Astrocyte (in vitro differentiated cells and primary cell): Measurements from ENCODE around the gene CHST2. TPM values are rescaled to one million over a fixed set of nuclear protein-coding genes. Genes with fewer than 3 reads are reported as not detected.

Experiments
- DNase-seq: peaks from one replicate; pipeline ENCODE4 v3.0.0-alpha.2; 2010; ENCODE audit warnings: low read depth
- FAIRE-seq: peaks from 2 replicates; lab custom pipeline; 2011; peaks lifted over from hg19 to GRCh38; lab: Jason Lieb, UNC
- H2AFZ ChIP-seq: 2 replicates; pipeline ENCODE4 v1.6.0; 2012; ENCODE audit warnings: low read depth, low read length, inconsistent platforms
- H3K27ac ChIP-seq: 2 replicates; pipeline ENCODE4 v1.5.1; 2011; ENCODE audit warnings: low read depth, low read length, inconsistent platforms
- H3K27me3 ChIP-seq: 2 replicates; pipeline ENCODE4 v1.6.0; 2011; ENCODE audit warnings: low read length, inconsistent platforms; ENCODE audit not compliant: insufficient read depth
- H3K36me3 ChIP-seq: 2 replicates; pipeline ENCODE4 v1.5.1; 2011; ENCODE audit warnings: low read length, inconsistent platforms; ENCODE audit not compliant: insufficient read depth
- H3K4me1 ChIP-seq: 2 replicates; pipeline ENCODE4 v1.5.1; 2011; ENCODE audit warnings: low read length, inconsistent platforms; ENCODE audit not compliant: insufficient read depth
- H3K4me2 ChIP-seq: 2 replicates; pipeline ENCODE4 v1.6.0; 2012; ENCODE audit warnings: low read length, inconsistent platforms
- H3K4me3 ChIP-seq: 2 replicates; pipeline ENCODE4 v1.5.1; 2011; ENCODE audit warnings: low read depth, mild to moderate bottlenecking, low read length, inconsistent platforms; ENCODE audit not compliant: insufficient read depth
- H3K79me2 ChIP-seq: 2 replicates; pipeline ENCODE4 v1.6.0; 2012; ENCODE audit warnings: mild to moderate bottlenecking, low read length, inconsistent platforms; ENCODE audit not compliant: insufficient read depth
- H3K9ac ChIP-seq: 2 replicates; pipeline ENCODE4 v1.6.0; 2012; ENCODE audit warnings: mild to moderate bottlenecking, low read length, inconsistent platforms
- H3K9me3 ChIP-seq: 2 replicates; pipeline ENCODE4 v1.5.1; 2012; ENCODE audit warnings: low read depth, mild to moderate bottlenecking, low read length, inconsistent platforms; ENCODE audit not compliant: insufficient read depth
- H4K20me1 ChIP-seq: 2 replicates; pipeline ENCODE4 v1.6.0; 2012; ENCODE audit warnings: low read length, inconsistent platforms; ENCODE audit not compliant: insufficient read depth
- H3K27ac Mint-ChIP-seq: one replicate; pipeline ENCODE4 v1.8.0; 2021; ENCODE audit warnings: mild to moderate bottlenecking, mixed read lengths; ENCODE audit not compliant: unreplicated experiment
- H3K27me3 Mint-ChIP-seq: one replicate; pipeline ENCODE4 v1.8.0; 2021; ENCODE audit warnings: low read depth, mixed read lengths; ENCODE audit not compliant: unreplicated experiment
- H3K36me3 Mint-ChIP-seq: one replicate; pipeline ENCODE4 v1.8.0; 2021; ENCODE audit warnings: low read depth, mixed read lengths; ENCODE audit not compliant: unreplicated experiment
- H3K4me1 Mint-ChIP-seq: one replicate; pipeline ENCODE4 v1.8.0; 2021; ENCODE audit warnings: low read depth, mixed read lengths; ENCODE audit not compliant: unreplicated experiment
- H3K4me3 Mint-ChIP-seq: one replicate; pipeline ENCODE4 v1.8.0; 2021; ENCODE audit warnings: mild to moderate bottlenecking, moderate library complexity, mixed read lengths; ENCODE audit not compliant: unreplicated experiment
- H3K9me3 Mint-ChIP-seq: one replicate; pipeline ENCODE4 v1.8.0; 2021; ENCODE audit warnings: mild to moderate bottlenecking, mixed read lengths; ENCODE audit not compliant: unreplicated experiment
- CTCF ChIP-seq: IDR thresholded peaks from 2 replicates; pipeline ENCODE4 v1.5.1; 2011; ENCODE audit warnings: low read depth, mild to moderate bottlenecking, inconsistent platforms, low read length, moderate library complexity; ENCODE audit not compliant: insufficient read depth
- EZH2 ChIP-seq: IDR thresholded peaks from 2 replicates; pipeline ENCODE4 v1.6.1; 2012; ENCODE audit warnings: mild to moderate bottlenecking, low read length, inconsistent platforms; ENCODE audit not compliant: insufficient read depth
- total RNA-seq: library from RNA; stranded (reverse); gene quantifications from 2 replicates; pipeline ENCODE4 v1.2.1, GENCODE V29; 2021

Gene CHST2
- total RNA-seq, 1 donor from 2014 or later: 13.4 TPM

GRCh38 chr3:143081844-143082778 is 37.5 kb upstream of the CHST2 start:
- FAIRE-seq (no peak), DNase-seq (no peak)
- Mint-ChIP-seq H3K9me3 (peaks cover 4% of the 10 kb centered on the region), H3K4me3 (no peak overlapping the region), H3K27me3 (peaks cover 3% of the 10 kb centered on the region), H3K4me1 (peaks cover 6% of the 10 kb centered on the region), H3K27ac (no peak overlapping the region), H3K36me3 (no peaks in the 10 kb centered on the region)
- no peaks in the 10 kb centered on the region for H3K79me2 ChIP-seq
- no peak overlapping the region for H3K27ac ChIP-seq
- no peak overlapping the region for H3K4me2 ChIP-seq
- H3K9ac ChIP-seq: no peak overlapping the region
- no peaks in the 10 kb centered on the region for H4K20me1 ChIP-seq
- no peak overlapping the region for H2AFZ ChIP-seq
- TF ChIP-seq EZH2 (no peak), CTCF (no peak)
- peaks cover 4% of the 10 kb centered on the region for H3K4me1 ChIP-seq
- no peaks in the 10 kb centered on the region for H3K36me3 ChIP-seq
- no peaks in the 10 kb centered on the region for H3K9me3 ChIP-seq
- no peaks in the 10 kb centered on the region for H3K27me3 ChIP-seq
- no peak overlapping the region for H3K4me3 ChIP-seq

- no peak overlapping the region for H3K4me2 ChIP-seq
- H3K4me3 ChIP-seq: no peak overlapping the region
- Mint-ChIP-seq H3K36me3 (no peaks in the 10 kb centered on the region), H3K9me3 (no peaks in the 10 kb centered on the region), H3K4me1 (peaks cover 6% of the 10 kb centered on the region), H3K27me3 (peaks cover 3% of the 10 kb centered on the region), H3K27ac (no peak overlapping the region), H3K4me3 (no peak overlapping the region)
- H3K27me3 ChIP-seq: no peaks in the 10 kb centered on the region
- H3K4me1 ChIP-seq: peaks cover 4% of the 10 kb centered on the region
- no peak overlapping the region for H3K9ac ChIP-seq
- FAIRE-seq: no peak
- H3K36me3 ChIP-seq: no peaks in the 10 kb centered on the region
- H2AFZ ChIP-seq: no peak overlapping the region
- no peaks in the 10 kb centered on the region for H4K20me1 ChIP-seq
- DNase-seq: no peak
- H3K27ac ChIP-seq: no peak overlapping the region
- no peaks in the 10 kb centered on the region for H3K79me2 ChIP-seq
- TF ChIP-seq CTCF (no peak), EZH2 (no peak)
- no peaks in the 10 kb centered on the region for H3K9me3 ChIP-seq
These were observed 35.8 kb upstream of the CHST2 start for GRCh38 chr3:143083781-143084180.
